Neuronal stem cell (in vitro differentiated cells): ENCODE measurements around the gene TCHH.

Experiments
- DNase-seq: peaks from one replicate; pipeline ENCODE4 v3.0.0-alpha.2; 2013; ENCODE audit warnings: low spot score
- H2AFZ ChIP-seq: one replicate; pipeline ENCODE4 v1.6.1; 2013; ENCODE audit warnings: mild to moderate bottlenecking, low read length, inconsistent platforms
- H2AK5ac ChIP-seq: 2 replicates; pipeline ENCODE4 v1.6.1; 2013; ENCODE audit warnings: low read depth, mild to moderate bottlenecking, inconsistent platforms, low read length, moderate library complexity, mixed read lengths
- H2BK120ac ChIP-seq: 2 replicates; pipeline ENCODE4 v1.6.1; 2013; ENCODE audit warnings: low read depth, mild to moderate bottlenecking, inconsistent platforms, low read length, moderate library complexity, mixed read lengths
- H2BK12ac ChIP-seq: one replicate; pipeline ENCODE4 v1.6.1; 2013; ENCODE audit warnings: low read length, inconsistent platforms
- H2BK15ac ChIP-seq: 2 replicates; pipeline ENCODE4 v1.6.1; 2013; ENCODE audit warnings: mild to moderate bottlenecking, low read length, inconsistent platforms, mixed read lengths
- H2BK5ac ChIP-seq: one replicate; pipeline ENCODE4 v1.6.1; 2013; ENCODE audit warnings: inconsistent platforms, mild to moderate bottlenecking, low read length, moderate library complexity
- H3K14ac ChIP-seq: one replicate; pipeline ENCODE4 v1.6.1; 2013; ENCODE audit warnings: low read length, inconsistent platforms
- H3K18ac ChIP-seq: 2 replicates; pipeline ENCODE4 v1.6.1; 2013; ENCODE audit warnings: low read length, inconsistent platforms
- H3K23ac ChIP-seq: 2 replicates; pipeline ENCODE4 v1.6.1; 2013; ENCODE audit warnings: low read depth, mild to moderate bottlenecking, mixed read lengths, low read length, inconsistent platforms; ENCODE audit not compliant: poor library complexity
- H3K27ac ChIP-seq: replicated peaks from 3 replicates; pipeline ENCODE4 v1.5.1; 2013; ENCODE audit warnings: low read length, inconsistent platforms
- H3K27me3 ChIP-seq, 3 experiments: 2 replicates each; pipeline ENCODE4 v1.6.1; 2013; ENCODE audit warnings: low read length in 3 of 3, mild to moderate bottlenecking in 2 of 3, inconsistent platforms in 1 of 3, low read depth in 1 of 3, mixed read lengths in 1 of 3, moderate library complexity in 1 of 3; ENCODE audit not compliant: control insufficient read depth in 3 of 3, insufficient read depth in 3 of 3
- H3K36me3 ChIP-seq, 2 donors: replicated peaks in 1 of 2; 2 replicates each; pipeline ENCODE4 v1.6.1; 2013; ENCODE audit warnings: low read length in 2 of 2; ENCODE audit not compliant: control insufficient read depth in 2 of 2, insufficient read depth in 2 of 2
- H3K4ac ChIP-seq: 2 replicates; pipeline ENCODE4 v1.6.1; 2013; ENCODE audit warnings: inconsistent platforms, mild to moderate bottlenecking, low read length, moderate library complexity
- H3K4me1 ChIP-seq, 2 donors: 1 replicate in 1 of 2; 2 replicates in 1 of 2; pipeline ENCODE4 v1.6.1; 2013; ENCODE audit warnings: low read length in 2 of 2, low read depth in 1 of 2; ENCODE audit not compliant: control insufficient read depth in 2 of 2, insufficient read depth in 1 of 2
- H3K4me2 ChIP-seq: one replicate; pipeline ENCODE4 v1.6.1; 2013; ENCODE audit warnings: mild to moderate bottlenecking, low read length, inconsistent platforms; ENCODE audit not compliant: insufficient read depth, poor library complexity, severe bottlenecking
- H3K4me3 ChIP-seq, 2 donors: 2 replicates each; pipeline ENCODE4 v1.5.1; 2013; ENCODE audit warnings: low read length in 2 of 2, mild to moderate bottlenecking in 2 of 2, inconsistent platforms in 1 of 2, moderate library complexity in 1 of 2
- H3K79me1 ChIP-seq: one replicate; pipeline ENCODE4 v1.6.1; 2013; ENCODE audit warnings: low read depth, mild to moderate bottlenecking, inconsistent platforms, low read length, moderate library complexity
- H3K9ac ChIP-seq: one replicate; pipeline ENCODE4 v1.6.1; 2013; ENCODE audit warnings: mild to moderate bottlenecking, low read depth, low read length, inconsistent platforms; ENCODE audit not compliant: poor library complexity
- H3K9me3 ChIP-seq, 2 donors: replicated peaks in 1 of 2; 2 replicates each; pipeline versions ENCODE3 to v1.6.1; 2013; ENCODE audit warnings: low read length in 2 of 2, mild to moderate bottlenecking in 2 of 2, inconsistent platforms in 1 of 2, low read depth in 1 of 2, mixed read lengths in 1 of 2, moderate library complexity in 1 of 2; ENCODE audit not compliant: control insufficient read depth in 2 of 2, insufficient read depth in 1 of 2
- H4K8ac ChIP-seq: one replicate; pipeline ENCODE4 v1.6.1; 2013; ENCODE audit warnings: low read depth, mild to moderate bottlenecking, inconsistent platforms, low read length, moderate library complexity
- H4K91ac ChIP-seq: one replicate; pipeline ENCODE4 v1.6.1; 2013; ENCODE audit warnings: low read length, low read depth, mild to moderate bottlenecking, inconsistent platforms; ENCODE audit not compliant: poor library complexity
- WGBS, 2 donors: extraction: QIAGEN DNeasy Blood & Tissue Kit; methylation state at CpG; one replicate each; pipeline ENCODE4 v1.1.7; 2013; ENCODE audit warnings: missing lambda C conversion rate in 2 of 2, mixed read lengths in 1 of 2; ENCODE audit not compliant: insufficient read length in 2 of 2, insufficient replicate concordance in 1 of 2; ENCODE audit errors: extremely low coverage in 2 of 2; 5-methylcytosine and 5-hydroxymethylcytosine counted together

The TCHH gene

GRCh38 chr1:152127673-152128072 is 12.4 kb upstream of the TCHH start:
- Histone ChIP-seq H3K27me3 (peaks cover 0 to 8% (median 0%) of the 10 kb centered on the region in 3 experiments), H3K4me1 (no peaks in the 10 kb centered on the region), H2BK120ac (no peak overlapping the region), H4K91ac (no peak overlapping the region), H3K23ac (no peak overlapping the region), H2AFZ (no peak overlapping the region), H2BK5ac (no peak overlapping the region), H2BK15ac (no peak overlapping the region), H3K79me1 (no peaks in the 10 kb centered on the region), H2BK12ac (no peak overlapping the region), H4K8ac (no peak overlapping the region), H3K18ac (no peak overlapping the region), H3K14ac (no peak overlapping the region), H3K9ac (no peak overlapping the region), H3K9me3 (peaks cover 0 to 10% of the 10 kb centered on the region in 2 donors), H3K36me3 (no peaks in the 10 kb centered on the region), H3K4me3 (no peak overlapping the region), H3K4me2 (no peak overlapping the region), H2AK5ac (no peak overlapping the region), H3K27ac (no peak overlapping the region), H3K4ac (no peak overlapping the region)
- DNase-seq = no peak

DNA sequence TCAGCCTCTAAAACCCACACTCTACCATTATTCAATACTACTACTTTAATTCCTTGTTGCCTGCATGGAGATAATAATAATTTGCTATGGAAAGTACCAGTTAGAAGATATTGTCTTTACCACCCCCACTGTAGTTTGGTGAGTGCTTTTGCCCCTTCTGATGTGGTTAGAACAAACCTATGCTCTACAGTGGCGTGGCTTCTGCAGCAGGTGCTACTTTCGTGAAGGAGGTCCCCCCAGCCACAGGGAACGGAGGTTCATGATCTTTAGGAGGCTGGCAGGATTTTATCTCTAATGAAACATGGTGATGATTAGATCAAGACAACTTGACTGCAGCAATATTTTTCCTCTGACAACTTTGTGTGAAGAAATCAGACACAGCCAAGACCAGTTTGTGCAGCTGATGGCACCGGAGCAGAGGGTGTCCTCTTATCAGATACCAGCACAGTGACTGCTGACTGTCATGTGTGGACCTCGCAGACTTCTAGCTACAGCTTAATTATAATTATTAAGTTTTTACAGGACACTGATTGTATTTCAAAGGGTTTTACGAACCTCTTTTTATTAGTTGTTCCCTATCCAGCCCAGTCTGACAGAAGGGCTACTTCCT is 10.7 kb upstream of the TCHH start:
- Histone ChIP-seq H2AFZ (no peak overlapping the region), H4K91ac (no peak overlapping the region), H3K27ac (no peak overlapping the region), H2BK12ac (no peak overlapping the region), H3K23ac (no peak overlapping the region), H3K14ac (no peak overlapping the region), H2BK15ac (no peak overlapping the region), H3K9ac (no peak overlapping the region), H2BK120ac (no peak overlapping the region), H3K4me1 (no peaks in the 10 kb centered on the region), H3K79me1 (no peaks in the 10 kb centered on the region), H3K18ac (no peak overlapping the region), H3K36me3 (no peaks in the 10 kb centered on the region), H3K9me3 (peaks cover 0 to 8% of the 10 kb centered on the region in 2 donors), H3K4me2 (no peak overlapping the region), H3K4ac (no peak overlapping the region), H2BK5ac (no peak overlapping the region), H3K4me3 (no peak overlapping the region), H3K27me3 (peaks cover 0 to 8% (median 0%) of the 10 kb centered on the region in 3 experiments), H4K8ac (no peak overlapping the region), H2AK5ac (no peak overlapping the region)
- no peak for DNase-seq
- WGBS, 2 donors = no CpG with 5 or more reads among the region's 6 CpGs

DNA sequence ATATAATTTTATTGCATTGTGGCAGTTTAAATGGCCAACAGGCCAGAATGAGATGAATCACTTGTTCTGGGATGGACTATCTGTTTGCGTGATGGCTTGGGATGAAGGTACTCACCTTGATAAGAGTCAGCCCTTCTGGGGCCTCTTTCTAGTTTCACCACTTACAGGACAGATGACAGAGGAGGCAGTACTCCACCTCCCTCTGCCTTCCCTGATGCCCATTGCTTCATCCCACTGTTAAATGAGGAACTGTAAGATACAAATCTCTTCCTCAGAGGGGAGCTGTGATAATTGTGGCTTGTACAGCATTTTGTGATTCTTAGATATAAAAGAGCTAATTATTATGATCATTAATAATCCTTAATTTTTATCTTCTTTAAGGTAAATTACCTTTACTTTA is 3.7 kb upstream of the TCHH start:
- H3K27ac ChIP-seq = no peak overlapping the region
- H3K4me3 ChIP-seq = no peak overlapping the region
- no peak overlapping the region for H3K4me2 ChIP-seq
- H3K9ac ChIP-seq = no peak overlapping the region
- H2AFZ ChIP-seq = no peak overlapping the region
- no peak overlapping the region for H3K14ac ChIP-seq
- no peak overlapping the region for H4K8ac ChIP-seq
- H2BK5ac ChIP-seq = no peak overlapping the region
- no peaks in the 10 kb centered on the region for H3K4me1 ChIP-seq
- H3K27me3 ChIP-seq = peaks cover 0 to 9% (median 5%) of the 10 kb centered on the region in 3 experiments
- H2BK120ac ChIP-seq = no peak overlapping the region
- H3K36me3 ChIP-seq = no peaks in the 10 kb centered on the region
- no peak overlapping the region for H2BK15ac ChIP-seq
- H2AK5ac ChIP-seq = no peak overlapping the region
- no peaks in the 10 kb centered on the region for H3K79me1 ChIP-seq
- no CpG with 5 or more reads among the region's 1 CpG for WGBS, 2 donors
- no peak overlapping the region for H3K23ac ChIP-seq
- DNase-seq = no peak
- H4K91ac ChIP-seq = no peak overlapping the region
- no peak overlapping the region for H2BK12ac ChIP-seq
- no peak overlapping the region for H3K18ac ChIP-seq
- H3K9me3 ChIP-seq = peaks cover 0 to 5% of the 10 kb centered on the region in 2 donors
- no peak overlapping the region for H3K4ac ChIP-seq

GRCh38 chr1:152112885-152113432 is 2.3 kb downstream of the TCHH start:
- no peak overlapping the region for H4K8ac ChIP-seq
- WGBS, 2 donors = no CpG with 5 or more reads among the region's 13 CpGs
- no peak overlapping the region for H2BK12ac ChIP-seq
- H3K9ac ChIP-seq = no peak overlapping the region
- H3K4me2 ChIP-seq = peak overlapping the region; percentile 53
- peaks cover 43 to 62% (median 58%) of the 10 kb centered on the region in 3 experiments for H3K27me3 ChIP-seq
- peak overlapping the region; percentile 87 for H2AFZ ChIP-seq
- H3K18ac ChIP-seq = no peak overlapping the region
- H4K91ac ChIP-seq = no peak overlapping the region
- H3K79me1 ChIP-seq = peaks cover 2% of the 10 kb centered on the region
- no peak for DNase-seq
- H2AK5ac ChIP-seq = no peak overlapping the region
- peaks cover 14 to 43% of the 10 kb centered on the region in 2 donors for H3K9me3 ChIP-seq
- no peak overlapping the region for H2BK5ac ChIP-seq
- H3K4ac ChIP-seq = no peak overlapping the region
- no peaks in the 10 kb centered on the region for H3K36me3 ChIP-seq
- no peak overlapping the region for H3K23ac ChIP-seq
- no peak overlapping the region for H2BK15ac ChIP-seq
- no peak overlapping the region for H3K27ac ChIP-seq
- no peak overlapping the region for H2BK120ac ChIP-seq
- no peak overlapping the region for H3K14ac ChIP-seq
- H3K4me1 ChIP-seq = peaks cover 0 to 16% of the 10 kb centered on the region in 2 donors
- H3K4me3 ChIP-seq = peak overlapping the region in 1 of 2 donors; percentile 30
